GM21447 (cell line): ENCODE results near the gene PROZ.

Experiments
- ATAC-seq: cut with Tn5 transposase; IDR thresholded peaks from one replicate; pipeline ENCODE4 v1.9.1; 2021; ENCODE audit not compliant: unreplicated experiment

PROZ gene

GRCh38 chr13:113119166-113119821 is 39.2 kb upstream of the PROZ start:
- ATAC-seq, result no peak

GRCh38 chr13:113119822-113120189 is 38.6 kb upstream of the PROZ start:
- ATAC-seq, result no peak

GRCh38 chr13:113120300-113121182 is 37.9 kb upstream of the PROZ start:
- ATAC-seq, result no peak

GRCh38 chr13:113121183-113121927 is 37.1 kb upstream of the PROZ start:
- ATAC-seq, result no peak

- no peak for ATAC-seq
Observed at GRCh38 chr13:113121928-113122471, 36.4 kb upstream of the PROZ start.

GRCh38 chr13:113122550-113123225 is 35.8 kb upstream of the PROZ start, which contains the start of gene F10:
Gene F10, plus strand, starts transcription at chr13:113122799. Its CDS starts 57 bp downstream, at chr13:113122856.
- ATAC-seq, result no peak

- ATAC-seq, result no peak
Observed at GRCh38 chr13:113123226-113124201, 34.9 kb upstream of the PROZ start.

- ATAC-seq, result no peak
Observed at GRCh38 chr13:113124211-113124970, 34.1 kb upstream of the PROZ start.

- no peak for ATAC-seq
Observed at GRCh38 chr13:113125506-113126264, 32.8 kb upstream of the PROZ start.

GRCh38 chr13:113126265-113127150 is 31.9 kb upstream of the PROZ start:
- no peak for ATAC-seq

- no peak for ATAC-seq
Observed at GRCh38 chr13:113129480-113129879, 29.0 kb upstream of the PROZ start.

GRCh38 chr13:113129921-113130750 is 28.3 kb upstream of the PROZ start:
- no peak for ATAC-seq

- ATAC-seq, result no peak
Observed at GRCh38 chr13:113135281-113135760, 23.1 kb upstream of the PROZ start.

- no peak for ATAC-seq
Observed at GRCh38 chr13:113137691-113138298, 20.7 kb upstream of the PROZ start.

GRCh38 chr13:113138792-113139551 is 19.5 kb upstream of the PROZ start:
- ATAC-seq, result no peak
